ENCODE data around the gene EEF1B2.
A peak's percentile ranks its signal among the peaks of the same experiment; 100 is the strongest.
"Not testable (repeated sequence)": the region's sequence is repeated elsewhere in the genome, so short reads cannot be mapped to it uniquely, and the experiment has no call there.

Gene EEF1B2

GRCh38 chr2:206159346-206160124 is at the start of gene EEF1B2, which contains the start of gene NDUFS1:
Gene EEF1B2 (plus strand): TSS chr2:206159895. CDS start chr2:206159980, 85 bp downstream.
Gene NDUFS1 (minus strand): TSS chr2:206159444. CDS start chr2:206153678, 5,766 bp downstream.
- ATAC-seq: peak; percentile 95
- peak; percentile 96 for DNase-seq

GRCh38 chr2:206112108-206112507 is 47.6 kb upstream of the EEF1B2 start:
- DNase-seq (no peak), ATAC-seq (no peak)

- ATAC-seq (no peak), DNase-seq (no peak)
These were observed 46.7 kb upstream of the EEF1B2 start for GRCh38 chr2:206112846-206113547.

- no peak for DNase-seq
- ATAC-seq: no peak
These were observed 44.6 kb upstream of the EEF1B2 start for GRCh38 chr2:206115026-206115578.

- no peak for DNase-seq
- no peak for ATAC-seq
These were observed 43.4 kb upstream of the EEF1B2 start for GRCh38 chr2:206116278-206116677.

GRCh38 chr2:206122569-206122968 is 37.1 kb upstream of the EEF1B2 start:
- not testable (repeated sequence) for DNase-seq, ATAC-seq

- DNase-seq (no peak), ATAC-seq (no peak)
These were observed 33.8 kb upstream of the EEF1B2 start for GRCh38 chr2:206125901-206126300.

- DNase-seq: no peak
- ATAC-seq: no peak
These were observed 32.0 kb upstream of the EEF1B2 start for GRCh38 chr2:206127656-206128055.

- DNase-seq (no peak), ATAC-seq (no peak)
These were observed 16.2 kb upstream of the EEF1B2 start for GRCh38 chr2:206143451-206143850.

- ATAC-seq (no peak), DNase-seq (no peak)
These were observed 15.3 kb upstream of the EEF1B2 start for GRCh38 chr2:206144383-206144782.

GRCh38 chr2:206145665-206146064 is 14.0 kb upstream of the EEF1B2 start:
- DNase-seq (no peak), ATAC-seq (no peak)

GRCh38 chr2:206149330-206149729 is 10.4 kb upstream of the EEF1B2 start:
- no peak for DNase-seq
- no peak for ATAC-seq

- ATAC-seq (no peak), DNase-seq (no peak)
These were observed 9.5 kb upstream of the EEF1B2 start for GRCh38 chr2:206150168-206150567.

GRCh38 chr2:206150631-206151030 is 9.1 kb upstream of the EEF1B2 start:
- ATAC-seq (no peak), DNase-seq (no peak)

GRCh38 chr2:206154197-206154596 is 5.5 kb upstream of the EEF1B2 start:
- ATAC-seq: no peak
- no peak for DNase-seq

GRCh38 chr2:206157014-206157413 is 2.7 kb upstream of the EEF1B2 start:
- DNase-seq, ATAC-seq: not testable (repeated sequence)

GRCh38 chr2:206158563-206159345 is 941 bp upstream of the EEF1B2 start:
- ATAC-seq (peak; percentile 12), DNase-seq (no peak)

- no peak for DNase-seq
These were observed 571 bp downstream of the EEF1B2 start for GRCh38 chr2:206160125-206160806.

GRCh38 chr2:206160807-206161179 is 1.1 kb downstream of the EEF1B2 start:
- DNase-seq (peak; percentile 25), ATAC-seq (no peak)

More at GRCh38 chr2:206160125-206160806, 571 bp downstream of the EEF1B2 start:
- peak; percentile 50 for ATAC-seq

GRCh38 chr2:206162401-206162800 is 2.7 kb downstream of the EEF1B2 start:
- ATAC-seq, DNase-seq: not testable (repeated sequence)

- DNase-seq (no peak), ATAC-seq (no peak)
These were observed 3.7 kb downstream of the EEF1B2 start for GRCh38 chr2:206163251-206163880.

Data from stimulated activated naive CD8-positive, alpha-beta T cell treated with anti-CD3 and anti-CD28 coated beads, Interleukin-15, Interleukin-2, amounts not matched to agents 100 U/mL and 50 U/mL, for 24 hours (primary cell).